ENCODE data around the gene PDE6B.
"Not testable (repeated sequence)": the region's sequence is repeated elsewhere in the genome, so short reads cannot be mapped to it uniquely, and the experiment has no call there.

The PDE6B gene

DNA sequence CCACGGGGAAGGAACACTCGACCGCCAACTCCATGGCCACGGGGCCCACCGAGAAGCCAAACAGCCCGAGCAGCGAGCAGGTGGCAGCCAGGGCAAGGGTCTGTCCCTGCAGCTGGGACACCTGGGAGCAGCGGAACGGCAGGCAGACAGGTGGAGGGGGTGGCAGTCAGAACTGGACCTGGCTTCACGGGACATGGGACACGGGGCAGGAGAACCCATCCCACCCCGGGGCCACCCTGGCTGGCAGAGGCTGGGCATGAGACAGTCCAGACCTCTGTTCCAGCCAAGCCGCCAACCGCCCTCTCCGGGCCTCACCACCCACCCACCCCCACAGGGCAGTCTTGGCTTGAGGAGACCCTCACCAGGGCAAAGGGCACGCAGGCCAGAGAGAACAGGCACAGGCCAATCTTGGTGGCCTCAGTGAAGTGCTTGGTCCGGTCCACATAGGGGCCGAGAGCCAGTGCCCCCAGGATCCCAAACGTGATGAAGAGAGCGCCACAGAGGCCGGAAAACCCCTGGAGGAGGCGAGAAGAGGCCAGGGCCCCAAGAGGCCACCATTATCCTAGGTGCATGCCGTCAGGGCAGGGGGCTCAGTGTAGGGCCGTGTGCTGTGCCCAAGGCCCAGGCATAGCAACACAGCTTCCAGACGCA is 58.0 kb downstream of the PDE6B start:
- DNase-seq (ENCODE audit: low spot score), result no peak

DNA sequence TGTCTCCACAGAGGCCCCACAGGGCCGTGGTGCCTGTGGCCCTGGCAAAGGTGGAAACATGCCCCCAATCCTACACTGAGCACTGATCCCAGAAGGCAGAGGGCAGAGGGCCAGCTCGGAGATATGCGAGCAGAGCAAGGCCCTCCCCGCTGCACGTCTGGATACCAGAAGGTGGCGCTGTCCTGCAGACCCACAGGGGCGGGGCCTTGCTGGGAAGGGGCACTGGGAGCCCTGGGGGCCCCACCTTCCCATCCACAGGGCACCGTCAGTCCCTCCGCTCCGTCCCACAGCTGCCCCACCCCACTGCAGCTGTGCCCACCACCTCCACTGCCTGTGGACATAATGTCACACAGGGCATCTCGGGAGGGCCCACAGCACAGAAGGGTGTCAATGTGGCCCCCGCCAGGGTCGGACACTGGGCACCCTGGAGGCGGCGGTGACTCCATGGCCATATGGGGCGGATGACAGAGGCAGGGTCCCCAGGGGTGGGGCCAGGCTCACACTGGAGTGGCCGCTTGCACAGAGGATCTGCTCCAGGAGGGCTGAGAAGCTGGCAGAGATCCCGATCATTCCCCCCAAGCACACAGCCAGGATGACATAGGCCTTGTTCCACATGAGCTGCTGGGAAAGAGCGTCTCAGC is 58.7 kb downstream of the PDE6B start:
- DNase-seq (ENCODE audit: low spot score), result peak; percentile 56

DNA sequence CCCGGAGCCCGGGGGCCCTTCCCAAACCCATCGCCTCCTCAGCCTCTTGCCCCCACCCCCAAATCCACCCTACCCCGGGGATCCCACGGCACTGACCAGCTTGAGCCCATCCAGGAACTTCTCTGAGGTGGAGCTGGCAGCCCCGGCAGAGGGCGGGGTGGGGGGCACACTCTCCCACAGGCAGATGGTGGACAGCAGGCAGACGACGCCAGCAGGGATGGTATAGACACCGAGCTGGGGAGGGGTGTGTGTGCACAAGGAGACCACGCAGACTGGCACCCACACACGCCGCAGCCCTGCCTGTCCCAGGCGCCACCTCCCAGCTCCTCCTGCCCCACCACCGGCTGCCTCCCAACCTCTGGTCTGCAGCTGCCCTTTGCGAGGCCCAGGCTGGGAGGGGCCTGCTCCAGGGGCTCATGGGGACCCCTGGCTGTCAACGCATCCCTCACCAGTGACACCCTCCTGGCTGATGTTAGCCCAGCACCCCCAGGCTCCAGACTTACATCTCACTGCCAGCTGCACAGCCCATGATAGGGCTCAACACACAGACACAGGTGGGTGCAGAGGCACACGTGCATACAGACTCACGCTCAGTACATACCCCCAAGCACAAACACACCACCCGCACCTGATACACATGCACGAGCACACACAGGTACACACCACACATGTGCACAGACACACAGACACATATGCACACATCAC is 59.4 kb downstream of the PDE6B start:
- no peak for DNase-seq (ENCODE audit: low spot score)

DNA sequence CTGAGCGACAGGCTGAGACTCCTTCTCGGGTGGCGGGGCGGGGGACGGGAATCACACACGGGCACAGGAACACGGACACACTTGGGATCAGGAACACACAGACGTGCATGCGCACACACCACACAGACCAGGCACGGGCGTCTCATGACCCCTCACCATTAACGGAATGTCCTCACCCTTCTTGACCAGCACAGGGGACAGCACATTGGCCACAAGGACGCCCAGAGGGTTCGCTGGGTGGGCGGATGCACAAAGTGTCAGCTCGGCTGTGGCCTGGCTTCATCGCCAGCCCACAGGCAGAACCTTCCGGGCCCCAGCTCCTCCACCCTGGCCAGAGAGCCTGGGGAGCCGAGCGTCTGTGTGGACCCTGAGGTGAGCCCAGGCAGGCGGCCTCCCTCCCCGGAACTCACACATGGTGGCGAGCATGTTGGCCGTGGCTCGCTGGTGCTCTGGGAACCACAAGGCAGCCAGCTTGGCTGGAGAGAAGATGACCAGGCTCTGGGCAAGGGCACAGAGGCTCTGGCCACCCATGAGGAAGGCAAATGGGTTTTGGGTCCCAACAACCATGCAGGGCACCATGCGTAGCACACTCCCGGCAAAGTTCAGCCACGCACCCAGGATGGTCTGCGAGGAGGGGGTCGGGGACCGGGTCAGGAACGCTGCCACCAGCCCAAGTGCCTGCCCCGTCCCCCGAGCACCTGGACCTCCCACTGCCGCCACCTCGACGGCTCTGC is 60.5 kb downstream of the PDE6B start:
- DNase-seq (ENCODE audit: low spot score), result no peak

DNA sequence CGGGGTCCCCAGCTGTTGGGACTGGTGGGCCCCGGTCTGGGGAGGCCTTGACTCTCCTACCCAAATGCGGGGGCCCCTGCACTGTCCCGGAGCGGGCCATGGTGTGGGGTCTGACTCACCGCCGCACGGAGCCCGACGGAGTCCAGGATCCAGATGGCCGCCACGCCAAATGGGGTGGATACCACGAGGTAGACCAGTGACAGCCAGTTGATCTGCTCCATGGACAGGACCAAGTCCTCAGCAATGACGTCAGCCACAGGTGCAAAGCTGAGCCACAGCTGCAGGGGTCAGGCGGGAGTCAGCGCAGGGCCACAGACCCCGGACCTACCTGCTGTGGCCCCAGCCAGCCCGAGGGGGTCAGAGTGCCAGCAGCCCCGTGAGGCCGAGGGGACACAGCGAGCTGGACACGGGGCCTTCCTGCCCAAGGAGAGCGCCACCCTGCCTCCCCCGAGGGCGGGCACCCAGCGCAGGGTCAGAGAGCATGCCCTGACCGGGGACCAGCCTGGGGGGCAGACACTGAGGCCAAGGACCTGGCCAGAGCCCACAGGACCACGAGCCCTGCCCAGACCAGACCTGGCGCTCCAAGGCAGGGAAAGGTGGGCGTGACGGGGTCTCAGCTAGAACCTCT is 61.2 kb downstream of the PDE6B start:
- no peak for DNase-seq (ENCODE audit: low spot score)

DNA sequence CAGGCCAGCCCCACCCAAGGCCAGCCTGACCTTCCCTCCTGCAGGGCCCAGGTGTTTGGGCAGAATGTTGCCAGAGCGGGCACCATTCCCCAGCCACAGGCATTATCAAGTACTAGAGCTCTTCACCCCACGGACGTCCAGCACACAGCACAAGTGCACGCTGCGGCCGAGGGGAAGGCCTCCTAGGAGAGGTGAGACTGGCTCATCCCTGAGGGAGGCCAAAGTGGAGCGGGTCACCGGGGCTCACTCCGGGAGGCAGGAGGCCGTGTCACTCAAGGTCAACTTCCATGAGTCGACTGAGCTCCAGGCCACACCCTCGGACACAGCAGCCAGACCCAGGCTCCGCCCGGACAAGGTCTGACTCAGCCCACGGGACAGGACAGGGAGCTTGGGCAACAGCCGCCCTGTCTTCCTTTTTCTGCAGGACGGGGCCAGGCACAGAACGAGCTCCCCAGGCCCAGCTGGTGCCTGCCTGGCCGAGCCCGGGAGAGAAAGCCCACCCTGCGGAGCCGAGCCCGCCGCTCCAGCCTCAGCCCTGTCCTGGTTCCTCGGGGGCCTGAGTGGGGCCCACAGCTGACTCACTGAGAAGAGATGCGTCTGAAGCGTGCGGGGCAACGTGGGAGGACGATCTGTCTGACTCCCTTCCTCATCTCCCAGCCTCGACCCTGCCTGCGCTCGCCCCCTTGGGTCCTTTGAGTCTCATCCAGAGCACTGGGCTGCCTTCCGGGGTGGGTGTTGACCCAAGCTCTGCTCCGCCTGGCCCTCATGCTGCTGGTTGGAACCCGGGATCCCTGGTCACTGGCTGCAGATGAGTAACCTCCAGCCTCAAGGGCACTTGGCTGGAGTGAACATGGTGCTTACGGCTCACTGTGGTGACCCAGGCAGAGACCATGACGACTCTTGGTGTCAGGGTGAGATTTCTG is 61.9 kb downstream of the PDE6B start:
- DNase-seq (ENCODE audit: low spot score), result no peak

DNA sequence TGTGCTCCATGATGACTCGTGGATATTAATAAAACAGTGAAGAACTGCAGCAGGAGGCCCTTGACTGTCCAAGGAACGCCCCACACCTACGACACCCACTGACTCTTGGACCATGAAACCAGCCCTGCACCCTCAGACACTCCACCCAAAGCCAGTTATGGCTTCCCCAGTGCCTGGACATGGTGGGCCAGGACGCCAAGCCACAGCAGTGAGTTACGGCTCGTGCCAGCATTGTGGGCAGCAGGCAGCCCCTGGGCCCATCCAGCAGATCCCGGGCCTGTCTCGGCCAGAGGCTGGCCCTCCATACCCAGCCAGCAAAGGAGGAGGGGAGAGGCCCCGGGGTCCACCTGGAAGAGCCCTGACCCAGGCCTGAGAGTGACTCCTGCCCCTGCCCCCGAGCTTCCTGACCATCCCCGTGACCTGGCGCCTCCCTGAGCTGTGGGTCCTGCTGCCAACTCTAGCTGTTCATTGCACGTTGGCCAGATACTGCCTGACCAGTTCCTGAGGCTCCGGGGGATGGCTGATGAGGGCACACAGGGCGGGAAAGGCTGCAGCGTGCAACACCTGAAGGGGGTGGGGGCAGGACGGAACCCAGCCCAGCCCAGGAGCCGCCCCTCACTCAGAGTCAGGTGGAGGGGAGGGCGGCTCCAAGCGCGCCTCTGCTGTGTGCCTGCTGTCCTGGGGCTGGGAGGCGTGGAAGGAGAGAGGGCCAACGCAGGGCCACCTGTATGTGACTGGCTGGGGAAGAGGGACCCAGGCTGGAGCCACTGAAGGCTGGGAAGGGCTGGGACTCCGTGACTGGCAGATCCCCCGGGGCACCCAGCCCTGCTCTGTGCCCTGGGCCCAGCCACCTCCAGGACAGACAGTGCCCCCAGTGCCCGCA is 62.8 kb downstream of the PDE6B start:
- DNase-seq (ENCODE audit: low spot score), result no peak

DNA sequence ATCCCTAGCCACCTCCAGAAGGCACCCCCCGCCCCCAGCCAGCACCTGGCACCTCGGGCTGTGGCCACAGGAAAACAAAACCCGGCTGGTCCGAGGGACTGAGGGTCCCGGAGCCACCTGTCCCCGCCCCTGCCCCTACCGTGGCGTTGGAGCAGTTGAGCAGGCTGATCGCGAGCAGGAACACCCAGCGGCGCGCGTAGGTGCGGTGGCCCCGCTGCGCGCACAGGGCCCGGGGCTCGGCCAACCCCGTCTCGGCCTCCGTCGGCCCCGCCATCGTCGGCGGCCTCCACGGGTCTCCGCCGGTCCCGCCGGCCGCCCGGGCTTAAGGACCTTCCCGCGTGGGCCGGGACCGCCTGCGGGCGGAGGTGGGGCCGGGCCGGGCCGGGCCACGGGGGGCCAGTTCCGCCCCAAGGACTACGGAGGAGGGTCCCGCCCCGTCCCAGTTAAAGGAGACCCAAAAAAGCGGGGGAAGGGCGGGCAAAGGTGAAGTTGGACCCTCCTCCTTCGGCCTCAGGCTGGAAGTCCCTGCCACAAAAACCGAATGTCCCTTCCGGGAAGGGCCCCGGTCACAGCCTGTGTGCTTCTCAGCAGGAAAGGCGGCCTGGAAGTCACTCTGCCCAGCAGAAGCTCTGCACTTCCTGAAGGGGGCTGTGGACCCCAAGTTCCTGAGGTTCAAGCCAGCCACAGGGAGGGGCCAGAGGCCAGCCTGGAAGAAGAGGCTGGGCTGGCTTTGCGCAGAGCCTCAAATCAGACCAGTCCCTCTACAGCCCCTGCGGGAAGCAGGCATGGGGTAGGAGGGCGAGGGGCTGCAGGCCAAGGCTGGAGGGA is 63.7 kb downstream of the PDE6B start, which contains the start of gene SLC49A3:
Gene SLC49A3 (minus strand): TSS at position 298 of the 828 bp plus-strand sequence. CDS start 24 bp downstream, at position 274.
- DNase-seq (ENCODE audit: low spot score), result no peak

DNA sequence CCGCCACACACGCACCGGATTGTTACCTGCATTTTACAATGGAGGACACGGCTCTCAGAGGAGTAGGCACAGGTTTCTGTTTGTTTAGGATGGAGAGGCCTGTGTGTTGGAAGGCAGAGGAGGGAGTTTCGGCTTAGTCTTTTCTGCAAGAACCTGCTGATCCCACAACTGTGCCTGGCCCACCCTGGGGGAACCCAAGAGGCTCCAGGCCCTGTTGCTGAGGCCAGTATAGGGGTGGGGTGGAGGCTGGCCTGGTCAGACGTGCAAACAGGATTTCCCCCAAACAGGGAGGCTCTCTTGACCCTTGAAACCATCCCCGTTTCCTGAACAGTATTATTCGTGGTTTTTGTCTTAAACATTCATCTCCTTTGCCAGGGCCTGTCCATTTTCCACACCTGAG is 64.3 kb downstream of the PDE6B start:
- DNase-seq (ENCODE audit: low spot score), result no peak

DNA sequence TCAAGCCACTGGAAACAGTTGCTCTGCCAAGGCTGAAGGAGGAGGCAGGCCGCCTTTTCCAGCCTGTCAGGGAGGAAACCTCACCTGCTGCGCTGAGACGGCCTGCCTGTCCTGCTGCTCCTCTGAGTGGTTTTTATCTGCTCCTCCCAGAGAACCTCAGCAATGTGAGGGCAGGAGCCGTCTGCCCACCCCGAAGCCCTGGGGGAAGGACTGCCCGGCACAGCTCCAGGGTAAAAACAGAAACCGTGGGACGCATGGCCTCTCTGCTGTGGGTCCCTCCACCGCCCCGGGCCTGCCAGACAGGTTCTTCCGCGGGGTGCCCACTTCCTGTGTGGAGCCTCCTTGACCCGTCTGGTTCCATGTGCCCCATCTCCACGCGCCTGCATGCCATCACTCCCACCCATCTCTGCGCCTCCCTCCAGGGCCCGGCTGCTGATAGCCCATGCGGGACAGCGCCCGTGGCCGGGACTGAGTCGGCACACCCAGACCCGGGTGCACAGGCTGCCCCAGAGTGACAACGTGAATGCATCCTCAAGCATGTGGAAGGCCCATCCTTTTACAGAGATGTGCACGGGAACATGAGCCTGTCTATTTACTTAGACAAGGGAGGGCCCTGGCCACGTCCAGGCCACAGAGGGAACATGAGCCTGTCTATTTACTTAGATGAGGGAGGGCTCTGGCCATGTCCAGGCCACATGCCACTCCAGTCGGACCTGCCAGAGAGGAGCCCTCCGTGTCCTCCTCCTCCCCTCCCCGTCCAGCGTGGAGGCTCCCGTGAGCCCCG is 67.6 kb downstream of the PDE6B start:
- DNase-seq (ENCODE audit: low spot score), result no peak

DNA sequence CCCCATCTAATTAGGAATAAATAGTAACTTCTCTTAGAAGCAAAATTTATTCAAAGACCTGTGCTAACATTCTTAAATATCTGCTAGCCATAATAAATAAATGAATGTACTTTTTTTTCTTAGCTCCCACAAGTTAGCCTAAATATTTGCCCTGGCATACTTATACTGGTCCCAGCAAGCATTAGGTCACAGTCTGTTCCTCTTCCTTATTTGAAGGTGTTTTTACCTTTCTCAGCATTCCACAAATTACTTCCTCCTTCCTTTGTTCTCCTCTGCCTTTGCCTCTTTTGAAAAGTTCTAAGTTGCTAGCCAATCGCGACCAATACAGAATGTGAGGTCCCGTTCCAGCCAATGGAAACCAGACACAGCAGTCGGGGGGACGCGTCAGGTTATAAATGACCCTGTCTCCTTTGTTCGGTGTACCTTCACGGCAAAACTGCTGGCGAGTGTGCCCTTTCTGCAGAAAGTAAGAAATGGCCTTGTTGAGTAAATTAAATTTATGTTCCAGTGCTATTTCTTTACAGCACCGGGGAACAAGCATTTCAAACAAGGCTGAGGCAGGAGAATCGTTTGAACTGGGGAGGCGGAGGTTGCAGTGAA is 69.1 kb downstream of the PDE6B start:
- not testable (repeated sequence) for DNase-seq (ENCODE audit: low spot score)

DNA sequence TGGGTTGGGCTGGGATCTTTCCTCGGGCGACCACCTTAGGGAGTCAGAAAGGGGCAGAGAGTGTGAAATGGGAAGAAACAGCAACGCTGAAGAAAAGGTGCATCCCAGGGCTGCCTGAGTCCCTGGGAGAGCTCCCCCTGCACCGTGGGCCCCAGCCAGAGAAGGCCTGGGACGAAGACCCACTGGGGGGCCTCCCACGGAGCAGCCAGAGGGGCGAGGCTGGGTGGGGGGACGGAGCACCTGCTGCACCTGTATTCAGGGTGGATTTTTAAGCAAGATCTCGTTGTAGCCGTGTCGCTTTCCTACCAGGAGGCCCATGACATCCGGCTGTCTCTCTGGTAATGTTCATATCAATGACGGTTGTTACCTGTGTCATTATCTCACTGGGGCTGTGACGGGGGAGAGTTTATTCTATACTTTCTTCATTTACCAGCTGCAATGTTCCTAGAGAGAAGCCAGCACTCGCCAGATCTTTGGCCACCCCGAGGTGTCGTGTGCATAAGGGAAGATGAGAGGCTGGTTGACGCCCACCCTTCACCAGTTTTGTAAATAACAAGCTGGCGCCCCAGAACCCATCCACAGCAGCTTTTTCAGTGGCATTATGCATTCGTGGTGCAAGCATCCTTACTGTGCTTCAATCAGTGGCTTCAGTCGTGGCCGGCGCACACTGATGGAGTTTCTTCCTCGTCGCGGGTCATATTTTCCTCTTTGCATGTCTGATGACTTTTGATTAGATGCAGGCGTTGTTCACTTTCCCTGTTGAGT is 74.6 kb downstream of the PDE6B start:
- DNase-seq (ENCODE audit: low spot score), result no peak

DNA sequence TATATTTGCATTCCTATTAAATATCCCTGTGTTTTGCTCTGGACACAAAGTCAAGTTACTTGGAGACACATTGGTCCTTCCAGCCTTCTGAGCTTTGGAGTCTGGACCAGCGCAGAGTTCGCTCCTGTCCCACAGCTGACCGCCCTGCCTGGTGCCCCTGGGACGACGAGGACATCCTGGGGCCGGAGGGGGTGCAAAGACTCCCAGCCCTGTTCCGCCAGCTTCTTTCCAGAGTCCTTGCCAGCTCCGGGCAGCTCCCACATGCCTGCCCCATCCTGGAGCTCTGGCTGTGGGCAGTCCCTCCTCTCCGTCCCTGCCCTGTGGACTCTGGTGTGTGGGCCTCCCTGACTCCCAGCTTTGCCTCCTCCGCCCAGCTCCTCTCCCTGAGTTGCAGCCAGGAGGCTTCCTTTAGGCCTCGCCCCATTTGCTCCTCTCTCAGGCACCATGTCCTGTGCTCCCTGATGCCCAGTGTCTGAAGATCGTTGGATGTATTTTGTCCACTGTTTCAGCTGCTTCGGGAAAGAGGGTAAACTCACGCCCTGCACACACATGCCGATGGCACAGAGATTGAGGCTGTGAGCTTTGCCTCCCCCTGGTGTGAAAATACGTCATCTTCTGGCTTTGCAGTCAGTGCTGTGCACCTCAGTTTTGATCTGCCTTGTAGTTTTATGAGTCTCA is 75.4 kb downstream of the PDE6B start:
- DNase-seq (ENCODE audit: low spot score), result no peak

DNA sequence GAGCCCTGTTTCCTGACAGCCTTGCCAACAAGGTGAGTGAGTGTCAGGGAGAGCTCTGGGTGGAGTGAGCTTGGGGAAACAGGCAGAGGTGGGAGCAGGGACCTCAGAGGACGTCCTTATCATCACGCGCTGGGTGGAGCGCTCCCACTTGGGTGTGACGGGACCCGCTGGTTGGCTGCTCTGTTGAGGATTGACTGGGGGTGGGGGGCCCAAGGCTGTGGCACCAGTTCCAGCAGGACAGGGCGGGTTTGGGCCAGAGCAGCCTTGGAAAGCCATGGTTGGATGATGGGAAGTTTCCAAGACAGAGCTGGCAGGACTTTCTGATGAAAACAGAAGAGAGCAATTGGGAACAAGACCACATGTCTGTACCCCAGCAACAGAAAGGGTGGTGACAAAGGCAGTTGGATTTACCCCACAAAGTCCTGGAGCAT is 77.3 kb downstream of the PDE6B start:
- DNase-seq (ENCODE audit: low spot score), result no peak

DNA sequence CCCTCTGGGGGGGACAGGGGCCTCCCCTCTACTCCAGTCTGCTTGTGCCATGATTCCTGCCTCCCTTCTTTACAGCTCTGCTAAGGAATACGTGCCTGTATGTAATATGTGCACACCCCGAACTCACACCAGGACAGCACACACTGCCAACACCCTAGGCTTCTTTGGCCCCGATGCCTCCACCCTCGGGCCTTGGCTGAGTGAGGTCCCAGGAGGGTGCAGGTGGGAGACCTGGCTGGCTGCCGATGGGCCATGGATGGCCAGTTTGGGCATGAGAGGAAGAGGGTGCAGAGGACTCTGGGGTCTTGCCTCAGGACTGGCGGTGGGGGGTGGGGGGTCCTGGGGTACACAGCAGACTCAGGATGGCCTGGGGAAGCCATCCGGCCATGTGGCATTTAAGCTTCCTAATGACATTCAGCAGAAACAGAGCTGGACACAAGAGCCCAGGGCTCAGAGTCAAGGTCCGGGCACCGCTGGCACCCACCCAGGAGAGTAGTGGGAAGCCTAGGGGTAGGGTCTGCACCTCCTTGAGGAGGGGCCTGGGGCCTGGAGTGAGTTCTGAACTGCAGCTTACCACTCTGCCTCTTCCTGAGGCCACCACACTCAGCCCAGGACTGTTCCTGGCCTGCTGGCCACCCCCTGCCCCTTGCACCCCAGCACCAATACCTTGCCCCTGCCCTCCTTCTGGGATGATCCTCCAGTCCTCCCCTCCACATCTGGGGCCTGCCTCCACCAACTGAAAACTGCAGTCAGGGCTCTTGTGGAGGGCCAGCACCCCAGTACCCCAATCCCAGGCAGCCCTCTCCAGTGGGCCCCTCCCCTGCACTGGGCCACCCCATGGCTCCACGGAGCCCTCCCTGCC is 78.2 kb downstream of the PDE6B start:
- no peak for DNase-seq (ENCODE audit: low spot score)

Data from SK-N-DZ (cell line).